NCI-H446 (cell line): ENCODE results near the gene SLC37A1.

Source experiments
- DNase-seq, 2 experiments: peaks; one replicate each; lab custom pipeline; 2025; lab: John Stamatoyannopoulos, UW

Gene SLC37A1

GRCh38 chr21:42545317-42545716 is 31.7 kb downstream of the SLC37A1 start:
- no peak for DNase-seq

GRCh38 chr21:42545745-42546144 is 32.1 kb downstream of the SLC37A1 start:
- DNase-seq = no peak

GRCh38 chr21:42546433-42546832 is 32.8 kb downstream of the SLC37A1 start:
- no peak for DNase-seq

DNA sequence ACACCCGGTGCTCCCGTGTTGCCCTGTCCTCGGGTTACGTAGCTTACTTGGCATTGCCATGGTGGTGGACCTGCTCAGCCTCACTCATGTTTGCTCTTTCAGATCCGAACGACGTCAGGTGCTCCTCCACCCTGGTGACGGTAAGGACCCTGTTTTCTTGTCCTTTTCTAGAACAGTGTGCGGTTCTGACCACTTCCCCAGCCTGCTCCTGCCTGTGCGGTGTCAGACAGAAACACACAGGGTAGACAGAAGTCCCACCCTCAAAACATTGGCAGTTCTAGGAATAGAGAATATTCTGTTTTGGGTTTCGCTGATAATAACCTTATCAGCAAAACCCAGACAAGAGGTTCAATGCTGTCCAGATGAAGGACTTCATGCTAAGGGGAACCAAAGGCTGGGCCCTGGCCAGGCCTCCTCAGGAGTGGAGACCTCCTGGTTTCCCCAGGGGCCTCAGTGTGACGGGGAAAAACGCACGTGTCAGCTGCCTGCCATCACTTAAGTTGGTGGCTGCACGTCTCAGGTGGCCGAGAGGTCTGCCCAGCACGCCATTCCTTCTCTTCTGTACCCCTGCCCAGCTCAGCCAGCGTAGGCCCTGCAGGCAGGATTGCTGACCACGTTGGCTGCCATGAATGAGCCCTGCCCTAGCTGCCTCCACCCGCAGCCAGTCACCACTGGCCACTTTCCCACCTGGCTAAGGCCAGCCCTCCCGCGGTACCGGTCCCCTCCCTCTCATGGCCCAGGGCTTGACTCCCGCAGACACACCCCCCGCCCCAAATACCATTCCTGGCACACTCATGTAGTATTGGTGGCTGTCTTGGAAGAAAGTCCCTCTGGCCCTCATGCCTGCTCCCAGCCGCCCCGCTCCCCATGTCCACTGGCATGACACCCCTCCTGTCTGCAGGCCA is 33.6 kb downstream of the SLC37A1 start:
- no peak for DNase-seq

- DNase-seq = no peak
Measured at GRCh38 chr21:42547906-42548365, 34.3 kb downstream of the SLC37A1 start.

- no peak for DNase-seq
Measured at GRCh38 chr21:42548687-42549406, 35.2 kb downstream of the SLC37A1 start.

GRCh38 chr21:42550817-42551216 is 37.2 kb downstream of the SLC37A1 start:
- DNase-seq = no peak

- no peak for DNase-seq
Measured at GRCh38 chr21:42552407-42553336, 39.0 kb downstream of the SLC37A1 start.

DNA sequence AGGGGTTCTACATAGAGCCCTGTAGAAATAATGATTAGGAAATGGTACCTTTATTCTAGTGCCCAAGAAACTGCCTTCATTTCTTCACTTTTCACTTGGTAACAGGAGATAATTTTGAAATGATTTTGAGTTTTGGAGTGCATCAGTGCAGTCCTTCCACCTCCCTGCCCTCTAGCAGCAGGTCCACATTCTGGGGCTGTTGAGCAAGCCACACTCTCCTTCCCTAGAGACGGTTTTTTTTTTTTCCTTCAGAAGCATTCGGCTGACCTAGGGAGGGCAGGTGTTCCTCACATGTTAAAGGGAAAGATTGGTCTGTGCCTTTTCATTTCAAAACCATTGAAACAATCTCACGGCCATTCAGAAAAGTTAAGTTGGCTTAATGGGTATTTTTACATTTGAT is 39.8 kb downstream of the SLC37A1 start:
- no peak for DNase-seq

DNA sequence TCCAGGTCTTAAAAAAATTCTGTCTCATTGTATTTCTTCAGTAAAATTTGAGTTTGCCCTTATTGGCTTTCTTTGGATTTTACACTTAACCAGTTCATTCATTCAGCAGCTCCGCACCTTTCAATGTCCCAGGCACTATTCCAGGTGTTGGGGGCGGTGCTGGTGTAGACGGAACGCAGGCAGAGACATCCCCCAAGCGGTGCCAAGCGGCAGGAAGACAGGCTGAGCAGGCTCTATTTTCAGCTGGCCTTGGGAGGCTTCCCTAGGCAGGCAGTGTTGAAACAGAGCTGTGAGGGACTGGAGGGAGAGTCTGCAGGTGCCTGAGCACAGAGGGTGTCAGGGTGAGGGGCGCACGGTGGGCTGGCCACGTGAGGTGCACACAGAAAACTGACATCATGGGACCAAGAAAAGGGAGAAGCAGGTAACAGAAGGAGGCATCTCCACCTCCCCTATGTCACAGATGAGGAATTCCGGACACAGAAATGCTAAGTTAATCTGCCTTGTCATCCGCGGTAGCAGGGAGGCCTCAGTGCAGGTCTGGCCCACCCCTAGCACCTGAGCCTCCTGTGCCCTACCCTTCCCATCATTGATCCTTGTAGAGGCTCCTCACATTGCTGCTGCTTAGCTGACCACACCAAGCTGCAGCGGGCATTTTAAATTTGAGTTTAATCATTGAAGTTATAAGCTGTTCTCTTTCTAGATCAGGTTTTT is 40.8 kb downstream of the SLC37A1 start:
- DNase-seq = no peak

DNA sequence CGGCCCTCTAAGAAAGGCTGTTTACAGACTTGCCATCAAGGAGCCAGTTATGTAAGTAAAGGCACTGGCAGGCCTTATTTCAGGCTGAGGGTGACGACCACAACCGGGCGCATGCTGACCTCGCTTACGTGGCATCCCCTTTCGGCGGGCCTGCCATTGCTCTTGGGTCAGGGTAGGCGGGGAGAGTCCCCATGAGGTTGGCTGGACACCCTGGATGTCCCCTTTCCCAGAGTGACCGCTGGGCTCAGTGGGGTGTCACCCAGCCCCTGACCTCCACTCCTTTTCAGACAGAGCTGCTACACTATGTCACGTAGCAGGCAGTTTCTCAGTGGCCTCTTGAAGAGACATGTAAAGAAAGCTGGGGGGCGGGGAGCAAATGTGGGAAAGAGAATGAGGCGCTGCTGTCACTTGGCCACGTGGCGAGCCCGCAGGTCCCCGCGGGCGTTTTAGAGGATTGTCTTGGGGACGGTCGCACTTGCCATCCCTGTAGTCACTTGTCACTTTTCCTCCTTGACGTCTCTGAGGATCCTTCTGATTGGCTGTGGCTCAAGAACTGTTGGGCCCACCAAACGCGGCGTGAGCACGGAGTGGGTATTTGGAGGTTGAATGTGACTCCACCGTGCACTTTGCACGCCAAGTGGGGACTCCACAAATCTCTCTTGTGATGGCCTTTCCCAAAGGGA is 42.2 kb downstream of the SLC37A1 start:
- no peak for DNase-seq

DNA sequence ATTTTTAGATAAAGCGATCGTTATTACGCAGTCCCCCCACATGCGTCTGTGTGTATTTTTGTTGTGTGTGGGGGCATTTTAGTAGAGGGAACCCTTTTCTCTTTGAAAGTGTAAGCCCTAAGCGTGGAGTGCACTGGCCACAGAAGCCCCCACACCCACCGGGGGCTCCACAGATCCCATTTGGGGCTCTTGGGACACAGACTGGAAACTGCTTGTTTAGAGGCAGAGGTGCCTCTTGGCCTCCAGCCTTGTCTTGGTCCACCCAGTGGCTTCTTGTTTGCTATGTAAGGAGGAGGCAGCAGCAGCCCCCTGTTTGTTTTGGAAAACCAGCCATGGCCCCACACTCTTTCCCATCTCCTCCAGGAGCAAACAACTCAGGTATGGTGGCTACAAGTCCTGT is 42.8 kb downstream of the SLC37A1 start:
- no peak for DNase-seq

DNA sequence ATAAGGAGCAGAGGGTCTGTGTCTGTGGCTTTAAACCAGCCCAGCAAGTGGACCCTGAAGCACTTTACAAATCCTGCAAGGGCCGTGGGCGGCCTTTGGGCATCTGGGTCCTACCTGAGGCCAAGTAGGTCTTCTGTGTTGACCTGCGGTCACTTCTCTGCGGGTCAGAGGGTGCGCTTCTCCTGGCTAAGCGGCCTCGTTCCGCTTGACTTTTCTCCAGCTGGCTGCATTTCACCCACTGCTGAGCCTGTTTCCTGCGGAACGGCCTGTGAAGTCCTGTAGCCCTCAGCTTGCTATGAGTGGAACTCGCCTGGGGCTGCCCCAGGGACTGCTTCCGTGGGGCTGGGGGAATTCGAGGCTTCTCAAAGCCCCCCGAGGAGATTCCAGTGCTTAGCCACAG is 43.3 kb downstream of the SLC37A1 start:
- no peak for DNase-seq

DNA sequence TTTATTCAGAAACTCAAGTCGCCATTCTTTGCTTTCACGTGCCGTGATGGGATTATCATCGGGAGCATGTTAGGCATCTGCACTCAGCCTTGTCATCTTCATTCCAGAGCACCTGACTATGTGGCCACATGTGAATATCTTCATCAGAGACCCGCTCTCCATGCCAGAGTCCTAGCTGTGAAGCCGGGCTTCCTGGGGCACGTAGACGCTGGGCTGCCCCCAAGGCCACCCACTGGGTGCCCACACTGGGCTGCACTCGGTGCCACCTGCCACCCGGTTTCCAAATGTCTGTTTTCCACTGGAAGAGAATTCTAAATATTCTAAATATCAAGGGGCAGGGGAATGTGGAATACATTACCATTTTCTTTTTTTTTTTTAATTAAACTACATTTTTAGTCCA is 43.8 kb downstream of the SLC37A1 start:
- DNase-seq = no peak

DNA sequence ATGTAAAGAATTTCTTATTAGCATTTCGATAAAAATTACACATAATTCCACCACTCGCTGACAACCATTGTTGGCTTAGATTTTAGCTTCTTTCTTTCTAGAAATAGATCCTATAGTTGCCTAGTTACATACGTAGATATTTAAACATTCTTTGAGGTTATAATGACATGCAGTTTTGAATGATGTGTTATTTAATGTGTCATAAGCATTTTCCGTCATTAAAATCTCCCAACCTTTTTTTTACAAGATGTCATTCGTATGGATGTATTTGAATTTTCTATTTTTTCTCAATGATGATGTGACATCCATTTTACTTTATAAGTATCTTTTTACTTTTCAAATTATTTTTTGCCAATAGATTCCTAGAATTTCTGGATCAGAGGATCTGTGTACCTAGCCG is 44.7 kb downstream of the SLC37A1 start:
- no peak for DNase-seq

- no peak for DNase-seq
Measured at GRCh38 chr21:42558846-42559245, 45.2 kb downstream of the SLC37A1 start.

- DNase-seq = no peak
Measured at GRCh38 chr21:42559326-42559725, 45.7 kb downstream of the SLC37A1 start.

DNA sequence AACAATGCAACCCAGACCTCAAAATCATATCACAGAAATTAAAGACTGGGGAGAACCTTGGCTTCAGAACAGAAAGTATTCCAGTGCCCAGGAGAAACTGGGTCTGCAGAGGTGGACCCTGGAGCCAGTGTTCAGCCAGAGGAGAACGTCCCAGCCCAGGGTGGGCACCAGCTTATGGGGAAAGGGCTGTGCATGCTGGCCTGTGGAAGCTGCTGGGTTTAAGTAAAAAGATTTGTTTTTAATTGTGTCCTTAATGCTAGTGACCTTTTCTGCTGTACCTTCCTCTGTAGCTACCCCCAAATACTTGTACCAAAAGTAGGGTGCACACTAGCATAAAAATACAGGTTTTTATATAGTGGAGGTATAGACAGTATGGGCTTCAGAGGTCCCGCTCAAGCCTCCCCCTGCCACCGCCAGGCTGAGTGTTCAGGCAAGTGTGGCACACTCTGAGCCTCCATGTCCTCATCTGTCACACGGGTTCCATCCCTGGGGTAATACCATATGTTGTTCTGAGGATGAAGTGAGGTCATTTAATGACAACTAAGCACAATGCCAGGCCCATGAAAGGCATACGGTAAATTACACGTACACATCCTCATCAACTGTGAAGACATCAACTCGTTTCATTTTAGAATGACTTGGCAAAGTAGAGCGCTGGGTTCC is 47.0 kb downstream of the SLC37A1 start:
- no peak for DNase-seq

GRCh38 chr21:42561762-42562650 is 48.4 kb downstream of the SLC37A1 start:
- DNase-seq = no peak
